Spleen (tissue), 7 donors: ENCODE data around the gene TRIM47.

Experiments
- CTCF ChIP-seq, 11 experiments: fragments of 200-600 bp in 7 of 11; fragments of 450-650 bp in 4 of 11; sonication (generic) in 4 of 11; IDR thresholded peaks in 8 of 11; conservative IDR thresholded peaks in 3 of 11; 1 replicate in 7 of 11; 2 replicates in 4 of 11; pipeline versions ENCODE4 v1.4.0 to v1.8.0; 2016 to 2021; ENCODE audit warnings: antibody characterized with exemption in 11 of 11, inconsistent platforms in 4 of 11, mild to moderate bottlenecking in 1 of 11
- POLR2A ChIP-seq, 3 donors: fragments of 450-650 bp; IDR thresholded peaks; one replicate each; pipeline ENCODE4 v1.5.1; 2017; ENCODE audit warnings: antibody characterized with exemption in 3 of 3, mild to moderate bottlenecking in 1 of 3
- POLR2AphosphoS5 ChIP-seq, 3 donors: sonication (generic); formaldehyde crosslinking; IDR thresholded peaks; one replicate each; pipeline ENCODE4 v1.5.1; 2017; ENCODE audit warnings: antibody characterized with exemption in 3 of 3
- donor health status: DM: no; HTN: no; CAD: no; lungs with moderate emphysema.
- donor health status: DM: no; HTN: no; CAD: no.
- donor health status: DM: no; HTN: no; CAD: no.

- TF ChIP-seq CTCF (IDR thresholded peaks at IDR 0.05 in 8 of 11, conservative IDR thresholded peaks at IDR 0.05 in 3 of 11) (no peak), POLR2AphosphoS5 (IDR thresholded peaks at IDR 0.05) (peak in 1 of 3 donors; percentile 48), POLR2A (IDR thresholded peaks at IDR 0.05) (no peak)
Measured at GRCh38 chr17:75909812-75910274, 31.5 kb upstream of the TRIM47 start.
